DMS 273 (cell line): ENCODE results near the gene TMEM132C.

Experiments used
- DNase-seq: peaks from one replicate; lab custom pipeline; 2025; ENCODE audit not compliant: unreplicated experiment; lab: John Stamatoyannopoulos, UW

TMEM132C gene

GRCh38 chr12:128745772-128746689, 479.1 kb downstream of the TMEM132C start:
- no peak for DNase-seq

- no peak for DNase-seq
Measured at GRCh38 chr12:128747441-128747840, 480.5 kb downstream of the TMEM132C start.

GRCh38 chr12:128752386-128752785, 485.4 kb downstream of the TMEM132C start:
- DNase-seq: no peak

- no peak for DNase-seq
Measured at GRCh38 chr12:128753438-128753837, 486.5 kb downstream of the TMEM132C start.

GRCh38 chr12:128754275-128754674, 487.3 kb downstream of the TMEM132C start:
- DNase-seq: no peak

- no peak for DNase-seq
Measured at GRCh38 chr12:128755566-128755965, 488.6 kb downstream of the TMEM132C start.
